Heart right ventricle (tissue), 16 donors: ENCODE measurements around the gene EIF4G1. TPM values are rescaled to one million over a fixed set of nuclear protein-coding genes. Genes with fewer than 3 reads are reported as not detected.

Experiments
- ATAC-seq, 8 donors: fragments of 200-7000 bp; cut with Tn5 transposase; one replicate each; pipeline ENCODE4 v1.9.1; 2020; ENCODE audit warnings: mild to moderate bottlenecking in 8 of 8, moderate library complexity in 8 of 8, moderate number of reproducible peaks in 1 of 8
- DNase-seq, 2 donors: peaks; one replicate each; pipeline ENCODE4 v3.0.0-alpha.2; 2020
- H3K27ac ChIP-seq, 10 donors: fragments of 200-600 bp; sonication (generic) in 2 of 10; one replicate each; pipeline versions ENCODE4 v1.5.0 to v1.8.0; 2020 to 2022; ENCODE audit warnings: mild to moderate bottlenecking in 3 of 10
- H3K27me3 ChIP-seq, 7 donors: fragments of 200-600 bp; one replicate each; pipeline ENCODE4 v1.8.0; 2021 to 2022; ENCODE audit warnings: mild to moderate bottlenecking in 2 of 7
- H3K36me3 ChIP-seq, 9 donors: fragments of 200-600 bp; sonication (generic) in 1 of 9; one replicate each; pipeline versions ENCODE4 v1.5.0 to v1.8.0; 2020 to 2022; ENCODE audit warnings: mild to moderate bottlenecking in 2 of 9
- H3K4me1 ChIP-seq, 9 donors: fragments of 200-600 bp; sonication (generic) in 1 of 9; one replicate each; pipeline versions ENCODE4 v1.5.0 to v1.8.0; 2020 to 2022; ENCODE audit warnings: mild to moderate bottlenecking in 4 of 9
- H3K4me3 ChIP-seq, 10 donors: fragments of 200-600 bp; sonication (generic) in 2 of 10; one replicate each; pipeline versions ENCODE4 v1.5.0 to v1.8.0; 2020 to 2022; ENCODE audit warnings: mild to moderate bottlenecking in 7 of 10, moderate library complexity in 2 of 10
- H3K9me3 ChIP-seq, 11 donors: fragments of 200-600 bp in 10 of 11; sonication (generic) in 2 of 11; one replicate each; pipeline versions ENCODE4 v1.5.0 to v1.8.0; 2013 to 2022; ENCODE audit warnings: mild to moderate bottlenecking in 2 of 11, control low read depth in 1 of 11, moderate library complexity in 1 of 11
- WGBS, 2 donors: extraction: QIAGEN DNeasy Blood & Tissue Kit; methylation state at CpG; one replicate each; pipeline ENCODE4 v1.1.7; 2013; ENCODE audit warnings: inconsistent platforms in 1 of 2; 5-methylcytosine and 5-hydroxymethylcytosine counted together
- intact Hi-C, 10 donors: fragments of 100-400 bp; cut with DNase I; formaldehyde crosslinking; loops; one replicate each; pipeline versions ENCODE4 v1.11.1 to v1.14.2; 2022
- polyA plus RNA-seq, 2 donors: library from polyadenylated mRNA; stranded (reverse); fragments of 200-250 nt; gene quantifications; one replicate each; pipeline ENCODE4 v1.2.3, GENCODE V29; 2013
- total RNA-seq, 10 donors: library from RNA; stranded (reverse); fragmentation: NEBNext Ultra II Directional in 3 of 10; extraction: Animal tissue kit (Norgen Biotek cat#: 25700) in 3 of 10; gene quantifications; one replicate each; pipeline versions ENCODE4 v1.2.1 to v1.2.4, GENCODE V29; 2021 to 2023
- TF ChIP-seq, protein P1 (sequence below), 9 donors: fragments of 200-600 bp; sonication (generic) in 2 of 9; IDR thresholded peaks; one replicate each; pipeline versions ENCODE4 v1.5.0 to v1.8.0; 2021 to 2022; ENCODE audit warnings: antibody characterized with exemption in 9 of 9, mild to moderate bottlenecking in 5 of 9, moderate library complexity in 1 of 9
- donor health status: Arrhythmogenic right ventricular cardiomyopathy.
- donor health status: ischemic (EF 13 %, LVEDD 7.1; RV severe dilation, severe dysfunction).
- donor health status: healthy with polysubstance abuse.
- donor health status: DM: no; HTN: yes; CAD: no.
- donor health status: DM: no; HTN: no; CAD: no.
- donor health status: ischemic (EF 25% LVEDD 6.9; RV normal size, moderate dysfunction).
- donor health status: ischemic (EF 25% LVEDD 5.7; RV mildly dilated, moderate dysfunction).
- donor health status: healthy.
- donor health status: DM: yes; HTN: yes; CAD: no.
- donor health status: Ischemic cardiomyopathy.
- donor health status: ischemic (EF 35%, LVEDD 5.7; RV mildly dilated, moderate dysfunction).
- donor health status: nonischemic (EF 11% LVEDD 7.7; RV severe dilation, severe dysfunction).
- donor health status: DM: yes; HTN: yes; CAD: no.
- donor health status: PGD.
- donor health status: ischemic (EF 29% LVEDD 5.4; RV normal size, mild dysfunction).
- donor health status: nonischemic (EF 23%, LVEDD 6.1; RV moderate dilation, normal function).

The EIF4G1 gene
- total and polyA plus RNA-seq, 12 donors = 142 to 316 (median 209) TPM

DNA sequence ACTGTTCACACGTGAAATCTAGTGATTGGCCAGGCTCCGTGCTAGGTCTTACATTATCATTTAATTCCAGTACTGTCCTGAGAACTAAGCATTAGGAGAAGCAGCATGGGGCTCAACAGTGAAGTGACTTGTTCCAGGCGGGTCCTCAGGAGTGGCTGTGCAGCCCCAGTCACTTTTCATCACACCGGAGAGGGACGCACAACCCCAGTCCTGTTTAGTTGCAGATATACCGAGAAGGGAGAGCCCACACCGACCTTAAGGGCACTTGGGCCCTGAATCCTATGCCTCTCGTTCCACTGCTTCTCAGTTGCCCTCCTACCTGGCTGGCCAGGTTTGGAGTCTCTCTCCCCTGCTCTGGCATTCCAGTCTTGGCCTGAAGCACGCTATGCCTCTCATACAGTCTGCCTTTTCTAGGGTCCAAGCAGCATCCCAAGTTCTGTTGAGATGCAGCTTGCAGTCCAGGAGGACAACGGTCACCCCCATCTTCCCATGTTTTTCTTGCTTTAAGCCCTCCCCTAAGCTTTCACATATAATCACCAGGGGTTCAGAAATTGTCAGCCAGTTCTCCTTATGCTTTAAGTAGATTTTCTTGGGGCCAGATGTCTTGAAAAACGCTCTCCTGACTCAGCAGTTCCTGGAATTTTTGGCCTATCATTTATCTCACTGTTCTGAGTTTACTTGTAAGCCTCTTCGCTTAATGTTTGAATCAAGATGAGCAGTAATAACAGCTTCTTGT is 33.1 kb downstream of the EIF4G1 start:
- H3K9me3 ChIP-seq = no peaks in the 10 kb centered on the region
- H3K36me3 ChIP-seq = peaks cover 0 to 43% (median 24%) of the 10 kb centered on the region in 9 donors
- 79 to 81% methylated on average over 12 of the region's 12 CpGs for WGBS, 2 donors
- H3K4me1 ChIP-seq = peaks cover 0 to 17% (median 8%) of the 10 kb centered on the region in 9 donors
- TF ChIP-seq, protein P1, sequence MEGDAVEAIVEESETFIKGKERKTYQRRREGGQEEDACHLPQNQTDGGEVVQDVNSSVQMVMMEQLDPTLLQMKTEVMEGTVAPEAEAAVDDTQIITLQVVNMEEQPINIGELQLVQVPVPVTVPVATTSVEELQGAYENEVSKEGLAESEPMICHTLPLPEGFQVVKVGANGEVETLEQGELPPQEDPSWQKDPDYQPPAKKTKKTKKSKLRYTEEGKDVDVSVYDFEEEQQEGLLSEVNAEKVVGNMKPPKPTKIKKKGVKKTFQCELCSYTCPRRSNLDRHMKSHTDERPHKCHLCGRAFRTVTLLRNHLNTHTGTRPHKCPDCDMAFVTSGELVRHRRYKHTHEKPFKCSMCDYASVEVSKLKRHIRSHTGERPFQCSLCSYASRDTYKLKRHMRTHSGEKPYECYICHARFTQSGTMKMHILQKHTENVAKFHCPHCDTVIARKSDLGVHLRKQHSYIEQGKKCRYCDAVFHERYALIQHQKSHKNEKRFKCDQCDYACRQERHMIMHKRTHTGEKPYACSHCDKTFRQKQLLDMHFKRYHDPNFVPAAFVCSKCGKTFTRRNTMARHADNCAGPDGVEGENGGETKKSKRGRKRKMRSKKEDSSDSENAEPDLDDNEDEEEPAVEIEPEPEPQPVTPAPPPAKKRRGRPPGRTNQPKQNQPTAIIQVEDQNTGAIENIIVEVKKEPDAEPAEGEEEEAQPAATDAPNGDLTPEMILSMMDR (IDR thresholded peaks at IDR 0.05) = no peak
- H3K27ac ChIP-seq = no peak overlapping the region
- no peaks in the 10 kb centered on the region for H3K27me3 ChIP-seq
- H3K4me3 ChIP-seq = no peak overlapping the region
- ATAC-seq = no peak
- no peak for DNase-seq
- intact Hi-C loops = loop anchor here in 1 of 10 donors (5.0 kb wide), 1 partner anchor 35 kb away; the partner anchor contains the start of gene EIF4G1

DNA sequence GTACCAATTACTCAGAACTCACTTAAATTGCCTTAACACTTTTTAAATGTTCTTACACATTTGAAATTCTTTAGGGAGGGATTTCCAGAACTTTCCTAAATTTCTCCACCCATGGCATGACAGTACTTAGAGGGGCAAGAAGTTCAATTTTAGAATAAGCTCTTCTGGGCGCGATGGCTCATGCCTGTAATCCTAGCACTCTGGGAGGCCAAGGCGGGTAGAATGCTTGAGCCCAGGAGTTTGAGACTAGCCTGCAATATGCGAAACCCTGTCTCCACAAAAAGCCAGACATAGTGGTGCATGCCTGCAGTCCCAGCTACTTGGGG is 33.6 kb downstream of the EIF4G1 start:
- no peaks in the 10 kb centered on the region for H3K27me3 ChIP-seq
- DNase-seq (no peak), ATAC-seq (no peak)
- H3K4me3 ChIP-seq = no peak overlapping the region
- TF ChIP-seq, protein P1 (IDR thresholded peaks at IDR 0.05) = no peak
- WGBS, 2 donors = 89 to 92% methylated on average over 4 of the region's 4 CpGs
- H3K27ac ChIP-seq = no peak overlapping the region
- peaks cover 0 to 17% (median 8%) of the 10 kb centered on the region in 9 donors for H3K4me1 ChIP-seq
- H3K9me3 ChIP-seq = no peaks in the 10 kb centered on the region
- H3K36me3 ChIP-seq = peaks cover 0 to 41% (median 19%) of the 10 kb centered on the region in 9 donors
- intact Hi-C loops = loop anchor here in 1 of 10 donors (5.0 kb wide), 1 partner anchor 36 kb away; the partner anchor contains the start of gene EIF4G1

DNA sequence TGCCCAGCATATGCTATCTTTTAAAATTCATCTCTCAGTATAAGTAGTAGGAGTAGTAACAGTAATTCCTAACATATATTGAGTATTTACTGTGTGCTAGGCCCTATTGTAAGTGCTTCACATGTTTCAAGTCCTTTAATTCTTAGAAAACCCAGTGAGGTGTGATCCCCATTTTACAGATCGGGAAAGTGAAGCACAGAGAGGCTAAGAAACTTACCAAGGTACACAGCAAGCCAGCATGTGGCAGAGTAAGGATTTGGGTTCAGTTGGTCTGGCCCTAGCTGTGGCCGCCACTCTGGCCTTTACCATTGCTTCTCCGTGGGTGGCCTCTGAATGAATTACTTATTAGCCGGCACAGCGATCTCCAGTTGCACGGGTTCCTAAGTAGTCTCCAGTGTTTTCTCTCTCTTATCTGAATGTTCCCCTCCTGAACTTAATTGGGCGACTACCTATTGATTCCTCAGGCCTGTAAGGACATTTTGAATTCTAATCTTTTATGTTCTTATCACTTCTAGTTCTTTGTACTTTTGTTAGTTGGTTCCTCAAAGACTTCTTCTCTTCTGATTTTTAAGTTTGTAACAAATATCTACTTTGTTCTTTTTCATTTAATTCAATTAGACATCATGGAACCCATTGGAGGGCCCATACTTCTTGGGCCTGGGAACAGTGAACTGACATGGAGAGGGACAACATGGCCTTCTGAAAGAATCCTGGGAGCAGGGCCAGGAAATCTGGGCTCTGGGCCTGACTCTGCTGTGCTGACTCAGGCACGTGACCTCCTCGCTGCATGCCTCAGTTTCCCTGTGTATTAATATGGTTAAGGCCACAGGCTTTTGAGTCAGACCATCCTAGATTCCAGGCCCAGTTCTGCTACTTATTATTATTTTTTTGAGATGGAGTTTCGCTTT is 35.4 kb downstream of the EIF4G1 start:
- intact Hi-C loops = loop anchor here in 2 of 10 donors (5.0 to 10.0 kb wide), 2 partner anchors 38 to 45 kb away; partner anchors contain the start of gene EIF4G1 (in 1 of the 2)
- 79 to 83% methylated on average over 10 of the region's 10 CpGs for WGBS, 2 donors
- Histone ChIP-seq H3K36me3 (peaks cover 0 to 24% (median 2%) of the 10 kb centered on the region in 9 donors), H3K4me1 (peaks cover 0 to 17% (median 8%) of the 10 kb centered on the region in 9 donors), H3K4me3 (no peak overlapping the region), H3K9me3 (no peaks in the 10 kb centered on the region), H3K27me3 (no peaks in the 10 kb centered on the region), H3K27ac (no peak overlapping the region)
- DNase-seq (no peak), ATAC-seq (no peak)
- TF ChIP-seq, protein P1 (IDR thresholded peaks at IDR 0.05) = no peak

DNA sequence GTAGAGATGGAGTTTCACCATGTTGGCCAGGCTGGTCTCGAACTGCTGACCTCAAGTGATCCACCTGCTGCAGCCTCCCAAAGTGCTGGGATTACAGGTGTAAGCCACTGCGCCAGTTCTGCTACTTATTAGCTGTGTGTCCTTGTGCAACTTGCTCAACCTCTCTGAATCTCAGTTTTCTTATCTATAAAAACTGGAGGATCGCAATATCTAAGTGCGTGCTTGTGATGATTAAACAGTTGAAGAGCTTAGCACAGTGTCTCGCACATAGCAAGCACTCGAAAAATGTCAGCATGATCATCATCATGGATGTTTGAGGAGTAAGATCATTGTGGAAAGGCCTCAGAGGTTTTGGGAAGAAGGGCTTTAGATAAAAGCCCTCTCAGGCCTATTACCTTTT is 36.2 kb downstream of the EIF4G1 start:
- DNase-seq (no peak), ATAC-seq (no peak)
- no peaks in the 10 kb centered on the region for H3K9me3 ChIP-seq
- H3K27me3 ChIP-seq = no peaks in the 10 kb centered on the region
- no peak overlapping the region for H3K4me3 ChIP-seq
- H3K36me3 ChIP-seq = peaks cover 0 to 24% (median 0%) of the 10 kb centered on the region in 9 donors
- WGBS, 2 donors = 94 to 96% methylated on average over 6 of the region's 6 CpGs
- intact Hi-C loops = loop anchor here in 1 of 10 donors (10.0 kb wide), 1 partner anchor 46 kb away; no protein-coding TSS in a partner anchor
- peaks cover 0 to 12% (median 5%) of the 10 kb centered on the region in 9 donors for H3K4me1 ChIP-seq
- no peak overlapping the region for H3K27ac ChIP-seq
- TF ChIP-seq, protein P1 (IDR thresholded peaks at IDR 0.05) = no peak
